ACC112 (cell line): ENCODE data around the gene CCNL1.

Experiments
- H2AFZ ChIP-seq: fragments of 200-600 bp; sonication (generic); one replicate; pipeline ENCODE4 v1.6.0; 2017; ENCODE audit warnings: antibody characterized with exemption, low read length; ENCODE audit not compliant: unreplicated experiment
- H3K27ac ChIP-seq: fragments of 200-600 bp; sonication (generic); 2 replicates; pipeline ENCODE4 v1.5.1; 2014; ENCODE audit warnings: low read depth, mild to moderate bottlenecking, antibody characterized with exemption, low read length, moderate library complexity
- H3K27me3 ChIP-seq: fragments of 200-600 bp; sonication (generic); 2 replicates; pipeline ENCODE4 v1.6.1; 2014; ENCODE audit warnings: mild to moderate bottlenecking, antibody characterized with exemption, low read length, moderate library complexity, mixed read lengths; ENCODE audit not compliant: insufficient read depth
- H3K36me3 ChIP-seq: fragments of 200-600 bp; sonication (generic); 2 replicates; pipeline ENCODE4 v1.6.1; 2016; ENCODE audit warnings: mild to moderate bottlenecking, antibody characterized with exemption, low read length, moderate library complexity, mixed read lengths; ENCODE audit not compliant: insufficient read depth
- H3K4me1 ChIP-seq: fragments of 200-600 bp; sonication (generic); one replicate; pipeline ENCODE4 v1.6.1; 2016; ENCODE audit warnings: low read length, mixed read lengths; ENCODE audit not compliant: insufficient read depth, unreplicated experiment, control insufficient read depth
- H3K4me3 ChIP-seq: fragments of 200-600 bp; sonication (generic); 2 replicates; pipeline ENCODE4 v1.5.1; 2014; ENCODE audit warnings: mild to moderate bottlenecking, low read depth, low read length
- H3K79me2 ChIP-seq: fragments of 200-600 bp; sonication (generic); one replicate; pipeline ENCODE4 v1.6.0; 2016; ENCODE audit warnings: low read length; ENCODE audit not compliant: control insufficient read depth, unreplicated experiment, insufficient read depth

The CCNL1 gene

GRCh38 chr3:157131861-157132260 lies 28.1 kb downstream of the CCNL1 start:
- H3K36me3 ChIP-seq, result no peaks in the 10 kb centered on the region
- H3K27ac ChIP-seq, result peak overlapping the region; percentile 99
- H3K4me3 ChIP-seq, result no peak overlapping the region
- peak overlapping the region; percentile 36 for H2AFZ ChIP-seq
- H3K79me2 ChIP-seq, result no peaks in the 10 kb centered on the region
- no peaks in the 10 kb centered on the region for H3K27me3 ChIP-seq
- H3K4me1 ChIP-seq, result peaks cover 99% of the 10 kb centered on the region

GRCh38 chr3:157130467-157131251 lies 29.3 kb downstream of the CCNL1 start:
- Histone ChIP-seq H2AFZ (peak overlapping the region; percentile 9), H3K27ac (peak overlapping the region; percentile 99), H3K4me1 (peaks cover 99% of the 10 kb centered on the region), H3K36me3 (no peaks in the 10 kb centered on the region), H3K79me2 (no peaks in the 10 kb centered on the region), H3K27me3 (no peaks in the 10 kb centered on the region), H3K4me3 (peak overlapping the region; percentile 9; the same call in 1 of the 2 replicates)

- Histone ChIP-seq H3K79me2 (no peaks in the 10 kb centered on the region), H3K4me1 (peaks cover 99% of the 10 kb centered on the region), H3K4me3 (no peak overlapping the region), H3K27ac (peak overlapping the region; percentile 99), H3K36me3 (no peaks in the 10 kb centered on the region), H2AFZ (peak overlapping the region; percentile 9), H3K27me3 (no peaks in the 10 kb centered on the region)
These were observed 30.0 kb downstream of the CCNL1 start for GRCh38 chr3:157129803-157130466.

- peak overlapping the region; percentile 99 for H3K27ac ChIP-seq
- peak overlapping the region; percentile 17 for H2AFZ ChIP-seq
- no peak overlapping the region; the same call in 1 of the 2 replicates for H3K4me3 ChIP-seq
- H3K36me3 ChIP-seq, result no peaks in the 10 kb centered on the region
- no peaks in the 10 kb centered on the region for H3K79me2 ChIP-seq
- H3K27me3 ChIP-seq, result no peaks in the 10 kb centered on the region
- H3K4me1 ChIP-seq, result peaks cover 97% of the 10 kb centered on the region
These were observed 30.9 kb downstream of the CCNL1 start for GRCh38 chr3:157128771-157129681.

GRCh38 chr3:157127831-157128767 lies 31.8 kb downstream of the CCNL1 start:
- Histone ChIP-seq H3K27me3 (no peaks in the 10 kb centered on the region), H3K4me3 (no peak overlapping the region; the same call in 1 of the 2 replicates), H3K79me2 (no peaks in the 10 kb centered on the region), H3K36me3 (no peaks in the 10 kb centered on the region), H3K4me1 (peaks cover 96% of the 10 kb centered on the region), H2AFZ (peak overlapping the region; percentile 17), H3K27ac (peak overlapping the region; percentile 99)

GRCh38 chr3:157127268-157127667 lies 32.7 kb downstream of the CCNL1 start:
- no peaks in the 10 kb centered on the region for H3K27me3 ChIP-seq
- H3K4me3 ChIP-seq, result no peak overlapping the region
- H3K4me1 ChIP-seq, result peaks cover 96% of the 10 kb centered on the region
- H2AFZ ChIP-seq, result peak overlapping the region; percentile 7
- H3K79me2 ChIP-seq, result no peaks in the 10 kb centered on the region
- H3K27ac ChIP-seq, result peak overlapping the region; percentile 99
- H3K36me3 ChIP-seq, result no peaks in the 10 kb centered on the region

DNA sequence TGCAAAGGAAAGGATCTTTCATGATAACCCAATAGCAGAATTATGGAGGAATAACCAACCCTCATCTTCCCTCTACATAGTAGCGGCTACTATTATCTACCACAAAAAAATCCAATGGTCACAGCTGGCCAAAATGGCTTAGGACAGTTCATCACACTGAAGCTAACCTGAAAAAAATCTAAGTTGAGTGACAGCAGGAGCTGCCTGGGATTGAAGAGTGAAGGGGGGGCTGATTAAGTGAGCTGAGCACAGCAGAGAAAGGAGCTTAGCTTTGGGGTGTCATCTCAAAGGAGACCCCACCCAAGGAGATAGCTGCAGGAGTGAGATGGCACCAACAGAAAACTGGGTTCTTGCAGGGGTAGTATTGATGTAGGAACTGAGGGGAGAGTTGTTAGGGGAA lies 33.6 kb downstream of the CCNL1 start:
- Histone ChIP-seq H3K4me1 (peaks cover 96% of the 10 kb centered on the region), H2AFZ (no peak overlapping the region), H3K27me3 (no peaks in the 10 kb centered on the region), H3K27ac (peak overlapping the region; percentile 99), H3K36me3 (no peaks in the 10 kb centered on the region), H3K4me3 (no peak overlapping the region), H3K79me2 (no peaks in the 10 kb centered on the region)

DNA sequence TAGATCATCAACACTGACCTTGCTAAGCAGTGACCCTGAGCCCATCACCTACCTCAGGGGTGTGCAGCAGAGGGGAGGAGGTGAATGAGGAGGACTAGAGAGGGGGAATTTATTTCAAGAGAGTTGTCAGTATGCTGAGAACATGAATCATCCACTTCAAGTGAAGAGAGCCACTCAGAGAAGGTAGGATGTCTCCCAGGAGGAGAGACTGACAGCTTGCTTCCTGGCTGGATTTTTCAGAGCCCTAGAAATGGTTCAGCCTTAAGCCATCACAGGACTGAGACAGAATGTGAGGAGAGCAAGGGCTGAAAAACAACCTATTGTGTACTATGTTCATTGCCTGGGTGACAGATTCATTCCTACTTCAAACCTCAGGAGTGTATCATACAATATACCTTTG lies 34.8 kb downstream of the CCNL1 start:
- Histone ChIP-seq H3K79me2 (no peaks in the 10 kb centered on the region), H3K27ac (peak overlapping the region; percentile 9; the same call in 1 of the 2 replicates), H3K4me3 (no peak overlapping the region), H2AFZ (no peak overlapping the region), H3K4me1 (peaks cover 88% of the 10 kb centered on the region), H3K27me3 (no peaks in the 10 kb centered on the region), H3K36me3 (no peaks in the 10 kb centered on the region)

DNA sequence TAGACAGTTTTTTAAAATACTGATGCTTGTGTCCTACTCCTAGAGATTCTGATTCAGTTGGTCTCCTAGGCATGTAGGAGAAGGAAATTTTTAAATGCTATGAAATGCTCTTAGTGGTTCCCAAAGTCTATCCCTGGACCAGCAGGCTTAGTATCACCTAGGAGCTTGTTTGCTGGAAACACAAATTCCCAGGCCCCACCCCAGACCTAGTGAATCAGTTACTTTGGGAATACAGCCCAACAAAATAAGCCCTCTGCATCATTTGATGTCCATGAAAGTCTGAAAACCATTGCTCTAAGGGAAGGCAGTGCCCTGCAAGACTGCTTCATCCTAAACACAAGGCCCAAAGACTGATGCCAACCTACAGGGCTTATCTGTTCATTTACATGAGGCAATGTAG lies 36.3 kb downstream of the CCNL1 start:
- Histone ChIP-seq H3K4me1 (peaks cover 73% of the 10 kb centered on the region), H3K27me3 (no peaks in the 10 kb centered on the region), H3K4me3 (no peak overlapping the region), H3K36me3 (no peaks in the 10 kb centered on the region), H3K27ac (no peak overlapping the region), H3K79me2 (no peaks in the 10 kb centered on the region), H2AFZ (no peak overlapping the region)
